GM12891 (cell line): ENCODE measurements around the gene VPS4B.

Experiments used
- POLR2A ChIP-seq: IDR thresholded peaks from 2 replicates; pipeline ENCODE4 v1.6.1; 2011; ENCODE audit warnings: low read depth, low read length, control low read depth
- POLR2AphosphoS5 ChIP-seq: IDR thresholded peaks from 2 replicates; pipeline ENCODE4 v1.6.1; 2011; ENCODE audit warnings: low read depth, low read length, control low read depth
- TAF1 ChIP-seq: IDR thresholded peaks from 2 replicates; pipeline ENCODE4 v1.6.1; 2011; ENCODE audit warnings: low read depth, low read length, control low read depth

- TF ChIP-seq POLR2A: no peak
- TF ChIP-seq POLR2AphosphoS5: no peak
- no peak for TF ChIP-seq TAF1
Observed at GRCh38 chr18:63454497-63454896, 32.2 kb upstream of the VPS4B start.
